ENCODE data around the gene CEP19.

DNA sequence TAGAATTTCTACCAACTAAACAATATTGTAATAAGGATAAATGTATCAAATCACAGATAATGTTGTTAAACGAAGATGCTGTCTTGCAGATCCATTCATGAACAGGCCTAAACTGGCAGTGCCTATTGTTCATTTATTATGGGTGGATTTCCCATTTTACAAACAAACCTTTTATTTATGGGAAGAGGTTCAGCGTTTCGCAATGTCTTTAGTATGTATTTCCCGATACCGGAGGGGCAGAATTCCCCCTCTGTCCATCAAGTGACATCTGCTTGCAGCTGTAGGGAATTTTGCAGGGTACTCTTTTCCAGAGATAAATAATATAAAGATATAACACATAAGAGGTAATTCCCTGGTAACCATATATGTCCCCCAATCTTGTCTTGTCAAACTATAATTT is 5.7 kb downstream of the CEP19 start:
- TF ChIP-seq REST (IDR thresholded peaks at IDR 0.05; ENCODE audit: low read depth) (no peak), YY1 (IDR thresholded peaks at IDR 0.05; ENCODE audit: low read depth) (no peak), CEBPB (IDR thresholded peaks at IDR 0.05) (no peak), FOXM1 (IDR thresholded peaks at IDR 0.05; ENCODE audit: borderline replicate concordance, low read depth) (no peak), EP300 (IDR thresholded peaks at IDR 0.05; ENCODE audit: borderline replicate concordance) (no peak), TAF1 (IDR thresholded peaks at IDR 0.05; ENCODE audit: low read depth) (no peak), TCF12 (IDR thresholded peaks at IDR 0.05; ENCODE audit: low read depth) (no peak), EGR1 (IDR thresholded peaks at IDR 0.05) (no peak), CREB1 (IDR thresholded peaks at IDR 0.05; ENCODE audit: low read depth) (no peak), RAD21 (IDR thresholded peaks at IDR 0.05; ENCODE audit: low read depth) (no peak), TEAD4 (IDR thresholded peaks at IDR 0.05) (no peak)
- TF ChIP-seq, protein P1, sequence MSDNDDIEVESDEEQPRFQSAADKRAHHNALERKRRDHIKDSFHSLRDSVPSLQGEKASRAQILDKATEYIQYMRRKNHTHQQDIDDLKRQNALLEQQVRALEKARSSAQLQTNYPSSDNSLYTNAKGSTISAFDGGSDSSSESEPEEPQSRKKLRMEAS (IDR thresholded peaks at IDR 0.05), result no peak
